HUDEP-2 (cell line): ENCODE results near the gene OPCML.

Experiments
- DNase-seq, 76 experiments: peaks; one replicate each; lab custom pipeline; 2025; ENCODE audit not compliant: unreplicated experiment in 76 of 76; lab: John Stamatoyannopoulos, UW

OPCML gene

DNA sequence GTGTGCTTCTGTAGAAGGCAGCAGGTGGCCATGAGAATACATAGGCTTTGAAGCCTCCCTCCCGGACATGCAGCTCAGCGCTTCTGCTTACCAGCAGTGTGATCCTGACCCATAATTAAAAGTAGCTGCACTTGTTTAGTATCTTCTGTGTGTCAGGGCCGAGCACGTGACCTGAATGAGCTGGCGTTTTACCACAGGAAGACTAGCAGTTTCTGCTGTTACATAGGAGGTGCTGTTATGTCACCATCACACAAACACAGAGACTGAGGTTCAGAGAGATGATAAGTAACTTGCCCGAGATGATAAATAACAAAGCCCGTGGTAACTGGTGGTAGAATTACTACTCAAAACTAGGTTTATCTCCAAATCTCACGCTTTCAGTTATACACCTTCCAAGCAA is 329.5 kb downstream of the OPCML start:
- DNase-seq: no peak

DNA sequence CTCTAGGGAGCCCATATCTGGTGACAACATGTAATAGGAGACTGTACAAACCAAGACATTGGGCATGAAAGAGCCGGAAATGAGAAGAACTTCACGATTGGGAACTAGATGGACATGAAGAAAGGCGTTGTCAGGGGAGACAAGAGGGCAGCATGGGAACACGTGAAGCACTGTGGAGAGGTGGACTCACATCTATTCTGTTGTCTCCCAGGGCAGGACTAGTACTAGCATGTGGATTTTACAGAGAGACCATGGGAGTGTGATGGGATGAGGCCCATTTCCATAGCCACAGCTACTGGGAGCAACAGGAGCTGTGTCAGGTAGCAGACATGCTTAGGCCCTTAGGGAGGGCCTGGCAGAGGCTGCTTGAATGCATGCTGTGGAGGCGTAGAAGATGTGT is 333.9 kb downstream of the OPCML start:
- DNase-seq: no peak

DNA sequence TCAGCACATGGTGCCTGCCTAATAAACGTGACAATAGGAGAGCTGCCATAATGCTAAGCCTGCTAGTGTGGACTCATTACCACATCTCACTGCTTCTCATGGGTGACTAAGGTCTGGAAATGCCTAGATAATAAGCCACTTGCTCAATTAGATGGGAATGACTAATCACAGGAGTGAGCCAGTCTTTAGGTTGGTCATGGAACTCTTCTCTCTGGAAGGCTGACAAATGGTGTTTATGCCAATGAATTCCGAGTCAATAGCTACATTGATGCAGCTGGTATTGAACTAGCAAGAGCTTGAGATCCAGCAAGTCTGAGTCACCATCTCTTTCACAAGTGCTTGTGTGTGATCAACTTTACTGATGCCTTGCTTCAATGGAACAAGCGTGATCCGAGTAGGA is 334.9 kb downstream of the OPCML start:
- DNase-seq: no peak

DNA sequence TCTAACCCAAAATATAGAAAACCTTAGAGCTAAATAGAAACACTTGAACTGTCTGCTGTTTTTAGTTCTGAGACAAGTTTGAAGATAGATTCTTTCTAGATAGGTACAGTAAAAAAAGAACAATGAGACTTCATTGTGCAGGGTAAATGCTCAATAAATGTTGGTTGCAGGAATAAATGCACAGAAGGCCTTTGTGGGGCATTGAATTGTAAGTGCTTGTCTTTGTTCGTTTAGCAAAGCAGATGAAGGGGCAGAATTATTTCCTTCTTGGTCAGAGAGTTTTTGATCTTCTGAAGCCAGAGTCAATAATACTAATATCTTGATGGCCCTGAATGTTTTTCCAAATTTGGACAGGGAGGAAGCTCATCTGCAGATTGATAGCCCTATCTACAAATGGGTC is 340.4 kb downstream of the OPCML start:
- no peak for DNase-seq

DNA sequence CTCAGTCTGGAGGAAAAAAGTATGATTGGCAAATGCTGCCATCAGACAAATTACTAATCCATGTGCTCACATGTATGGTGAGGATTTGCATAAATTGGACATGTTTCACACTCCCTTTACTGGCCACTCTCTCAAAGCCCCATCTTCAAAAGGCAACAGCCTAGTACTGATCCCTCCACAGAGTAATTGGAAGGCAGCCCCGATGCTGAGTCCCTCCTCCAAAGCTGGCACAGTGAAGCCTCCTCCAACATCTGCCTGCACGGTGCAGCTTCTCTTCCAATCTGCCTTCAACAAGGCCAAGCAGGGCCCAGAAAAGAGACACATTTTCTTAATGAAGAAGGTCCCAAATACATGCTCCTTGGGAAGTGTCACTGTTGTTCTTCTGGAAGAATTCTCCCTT is 350.6 kb downstream of the OPCML start:
- no peak for DNase-seq

DNA sequence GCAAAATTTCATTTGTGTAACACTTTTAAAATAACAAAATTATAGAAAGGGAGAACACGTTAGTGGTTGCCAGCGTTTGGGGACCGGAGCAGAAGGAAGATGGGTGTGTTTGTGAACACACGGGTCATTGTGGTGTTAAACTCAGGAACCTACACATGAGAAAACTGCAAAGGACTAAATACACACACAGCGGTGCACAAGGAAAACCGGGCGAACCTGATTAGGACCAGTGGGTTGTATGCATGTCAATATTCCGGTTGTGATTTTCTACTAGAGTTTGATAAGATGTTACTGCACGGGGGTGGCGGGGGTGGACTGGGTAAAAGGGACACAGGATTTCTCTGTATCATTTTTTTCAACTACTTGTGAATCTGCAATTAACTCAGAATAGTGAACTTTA is 351.2 kb downstream of the OPCML start:
- no peak for DNase-seq

DNA sequence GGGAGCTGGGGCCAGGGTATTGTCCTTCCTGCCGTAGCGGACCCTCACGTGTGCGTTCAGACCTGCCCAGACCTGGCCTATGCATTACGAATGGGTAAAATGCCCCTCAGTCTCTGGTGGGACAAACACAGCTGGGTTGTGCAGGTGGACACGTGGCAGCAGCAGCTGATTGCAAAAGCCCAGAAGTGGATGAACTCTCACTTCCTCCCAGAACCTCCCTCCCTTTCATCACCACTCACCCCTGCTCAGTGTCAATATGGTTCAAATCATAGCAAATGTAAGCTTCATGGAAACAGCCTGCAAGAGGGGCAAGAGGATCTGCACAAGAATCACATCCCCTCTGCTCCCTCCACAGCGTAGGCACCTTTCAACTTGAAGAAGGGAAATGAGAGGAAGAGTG is 352.1 kb downstream of the OPCML start:
- DNase-seq: no peak

DNA sequence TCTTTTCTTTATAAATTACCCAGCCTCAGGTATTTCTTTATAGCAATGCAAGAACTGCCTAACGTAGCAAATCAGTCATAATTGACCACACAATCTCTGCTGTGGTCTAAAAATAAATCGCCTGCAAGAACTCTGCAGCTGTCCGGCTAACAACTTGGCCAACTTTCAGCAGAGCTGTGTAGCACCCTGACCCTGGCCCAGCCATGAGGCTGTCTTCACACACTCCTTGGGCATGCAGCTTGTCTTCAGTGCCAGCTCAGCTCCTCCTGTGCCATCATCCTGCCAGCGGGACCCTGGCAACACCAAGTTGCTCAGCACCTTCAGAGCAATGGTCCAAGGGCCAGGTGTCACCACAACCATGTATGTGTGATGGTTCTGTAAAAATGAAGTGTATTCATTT is 355.6 kb downstream of the OPCML start:
- DNase-seq: no peak

DNA sequence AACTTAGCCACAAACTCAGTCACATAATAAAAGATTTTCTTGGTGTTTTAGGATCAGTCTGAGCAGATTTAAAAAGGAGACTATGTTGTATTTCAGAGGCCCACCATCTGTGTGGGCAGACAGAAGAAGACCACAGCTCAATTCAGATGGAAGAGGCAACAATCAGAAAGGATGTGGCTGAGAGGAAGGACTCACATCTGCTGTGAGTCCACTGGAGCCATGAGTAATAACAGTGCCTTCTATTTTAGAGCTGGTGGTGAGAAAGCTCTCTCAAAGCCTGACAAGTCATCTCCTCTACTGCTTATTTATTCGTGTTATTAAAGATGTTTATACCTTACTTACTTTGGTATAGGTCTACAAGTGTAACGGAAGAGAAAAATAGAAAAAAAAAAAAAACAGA is 357.2 kb downstream of the OPCML start:
- DNase-seq: no peak

DNA sequence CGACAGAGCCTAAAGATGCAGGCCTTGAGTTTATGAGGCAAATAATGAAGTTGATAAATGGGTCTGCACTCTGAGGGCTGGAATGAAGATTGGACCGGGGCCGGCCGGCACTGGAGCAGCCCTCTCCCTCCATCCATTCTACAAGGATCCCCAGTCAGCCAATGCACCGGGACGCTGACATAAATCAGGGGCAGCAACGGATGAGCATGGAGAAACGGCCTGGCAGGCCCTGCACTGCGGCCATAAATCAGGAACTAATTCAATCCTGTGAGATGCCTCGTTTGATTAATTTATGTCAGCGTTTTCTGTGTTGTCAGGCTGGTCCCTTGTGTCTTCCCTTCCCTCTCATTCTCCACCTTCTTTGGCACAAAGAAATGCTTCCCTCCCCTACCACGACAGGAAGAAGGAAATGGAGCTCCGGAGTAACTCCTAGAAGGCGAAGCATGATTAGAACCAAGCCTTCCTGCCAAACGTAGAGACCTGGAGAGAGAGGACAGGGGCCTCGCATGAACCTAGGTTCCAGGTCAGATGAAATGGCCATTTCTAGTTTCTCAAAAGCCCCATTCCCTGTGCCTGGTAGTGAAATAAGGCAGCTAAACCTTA is 358.4 kb downstream of the OPCML start:
- DNase-seq: no peak

DNA sequence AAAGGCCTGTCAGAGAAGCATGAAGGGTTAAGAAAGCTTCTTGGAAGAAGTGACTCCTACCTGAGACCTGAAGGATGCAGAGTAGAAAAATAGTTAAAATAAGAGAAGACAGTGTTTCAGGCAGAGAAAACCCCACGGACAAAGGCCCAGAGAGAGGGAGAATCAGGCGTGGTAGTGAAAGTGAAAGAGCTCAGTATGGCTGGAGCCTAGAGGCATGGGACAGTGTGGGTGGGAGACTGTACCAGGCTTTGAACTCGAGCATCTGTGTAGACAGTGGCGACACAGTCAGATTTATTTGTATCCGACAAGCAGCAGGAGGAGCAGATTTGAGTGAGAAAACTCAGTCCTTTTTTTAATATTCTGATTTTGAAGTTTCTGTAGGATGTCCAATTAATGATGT is 360.0 kb downstream of the OPCML start:
- DNase-seq: no peak

DNA sequence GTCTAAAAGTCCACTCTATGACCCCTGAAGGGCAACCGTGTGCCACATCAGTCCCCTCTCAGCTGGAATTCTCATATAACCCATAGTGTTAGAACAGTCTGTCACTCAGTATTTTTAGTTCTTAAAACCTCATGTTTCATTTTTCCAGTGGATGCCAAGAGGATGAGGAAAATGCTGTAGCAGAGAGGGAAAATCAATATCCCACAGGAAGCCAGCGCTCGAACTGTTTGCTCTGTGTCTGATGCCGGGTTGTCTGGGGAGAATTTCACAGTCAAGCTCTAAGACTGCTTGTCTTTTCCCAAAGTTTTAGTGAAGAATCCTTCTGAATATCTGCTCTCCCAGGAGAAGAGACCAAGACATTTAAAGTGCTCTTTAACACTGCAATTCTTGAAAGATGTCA is 360.9 kb downstream of the OPCML start:
- DNase-seq: no peak

DNA sequence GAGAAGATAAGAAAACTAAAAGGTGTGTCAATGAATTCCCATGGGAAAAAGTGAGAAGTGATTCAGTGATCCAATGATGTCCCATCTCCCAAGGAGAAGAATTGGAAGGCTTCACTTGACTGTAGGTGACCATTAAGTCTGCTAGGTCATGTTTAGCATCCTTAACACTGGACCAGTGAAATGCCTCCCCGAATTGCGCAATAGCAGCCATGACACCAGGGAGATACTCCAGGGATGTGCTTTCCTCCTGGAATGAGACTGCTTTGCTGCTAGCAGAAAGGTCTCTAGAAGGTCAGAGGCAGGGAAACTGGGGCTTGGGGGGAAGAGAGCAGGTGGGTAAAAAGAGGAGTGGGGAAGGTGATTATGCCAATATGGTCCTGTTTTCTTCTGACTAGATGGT is 364.3 kb downstream of the OPCML start:
- DNase-seq: no peak

DNA sequence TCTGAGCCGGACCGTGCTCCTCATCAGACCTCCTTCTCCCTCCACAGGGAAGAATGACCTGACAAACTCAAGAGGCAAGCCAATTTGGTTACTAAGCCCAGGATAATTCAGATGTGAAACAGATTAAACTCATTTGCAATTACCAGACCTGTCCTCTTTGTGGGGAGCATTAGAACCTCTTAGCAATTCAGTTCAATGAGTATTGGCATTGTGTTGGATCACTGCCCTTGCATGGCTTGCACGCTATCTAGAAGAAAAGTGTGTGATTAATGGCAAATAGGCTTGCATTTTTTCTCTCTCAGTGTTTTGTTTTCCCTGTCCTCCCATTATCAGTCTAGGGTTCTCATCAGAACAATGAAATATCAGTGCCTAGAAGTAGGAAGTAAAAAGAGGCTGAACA is 365.6 kb downstream of the OPCML start:
- no peak for DNase-seq

DNA sequence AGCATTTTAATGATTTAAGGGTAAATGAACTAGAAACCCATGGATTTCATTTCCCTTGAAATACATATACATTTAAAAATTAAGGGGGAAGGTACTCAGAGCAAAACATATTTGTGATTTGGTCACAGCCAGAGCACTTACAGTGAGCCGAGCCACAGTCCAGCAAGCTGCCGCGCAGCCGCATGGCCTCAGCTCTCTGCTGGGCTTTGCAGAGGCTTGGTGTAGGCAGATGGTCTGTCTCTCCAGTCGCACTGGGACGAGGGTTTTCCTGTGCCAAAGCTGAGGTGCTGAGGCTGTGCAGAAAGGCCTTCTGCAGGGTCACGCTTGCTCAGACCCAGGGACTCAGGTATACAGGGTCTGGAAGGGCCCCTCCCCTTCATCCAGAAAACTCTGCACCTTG is 367.3 kb downstream of the OPCML start:
- DNase-seq: no peak

DNA sequence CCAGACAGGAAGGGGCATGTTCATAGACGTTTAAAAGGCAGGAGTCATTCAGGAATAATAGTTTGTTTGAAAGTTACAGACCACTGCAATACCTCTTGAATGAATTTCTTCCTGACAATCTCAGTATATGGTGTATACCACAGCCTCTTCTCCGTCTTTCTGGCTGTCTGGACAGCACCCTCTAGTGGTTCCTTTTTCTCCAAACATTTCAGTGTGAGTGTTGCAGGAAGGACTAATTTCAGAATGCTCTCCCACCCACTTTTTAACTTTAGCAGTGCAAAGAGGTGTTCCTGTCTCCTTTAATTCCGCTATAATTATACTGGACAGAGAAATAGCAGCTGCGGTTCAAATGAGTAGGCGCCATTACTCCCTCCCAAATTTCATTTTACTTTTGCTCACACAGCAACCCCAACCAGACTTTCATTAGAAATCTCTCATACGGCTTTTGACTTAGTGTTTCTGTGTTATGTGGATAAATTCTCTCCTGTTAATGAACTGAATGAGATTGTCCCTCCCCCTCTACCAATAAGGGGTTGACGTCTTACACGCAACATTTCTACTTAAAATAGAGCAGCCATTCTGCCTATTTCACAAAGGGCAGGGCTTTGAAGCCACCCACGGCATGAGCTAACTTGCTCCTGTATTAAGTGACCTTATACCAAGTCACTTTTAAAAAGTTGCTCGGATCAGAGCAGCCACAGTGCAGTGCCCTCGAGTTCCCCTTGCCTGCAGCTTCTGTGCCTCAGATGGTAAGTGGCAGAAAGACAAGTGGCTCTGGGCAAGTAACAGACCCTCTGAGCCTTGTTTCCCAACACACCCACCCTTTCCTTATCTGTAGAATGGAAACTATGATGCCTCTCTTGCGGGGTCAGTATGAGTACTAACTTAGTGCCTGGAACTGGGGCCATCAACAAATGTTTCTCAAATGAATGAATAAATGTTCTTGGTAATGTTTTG is 368.6 kb downstream of the OPCML start:
- DNase-seq: peak in 31 of 76 experiments; percentile 2 to 67 (median 29)

DNA sequence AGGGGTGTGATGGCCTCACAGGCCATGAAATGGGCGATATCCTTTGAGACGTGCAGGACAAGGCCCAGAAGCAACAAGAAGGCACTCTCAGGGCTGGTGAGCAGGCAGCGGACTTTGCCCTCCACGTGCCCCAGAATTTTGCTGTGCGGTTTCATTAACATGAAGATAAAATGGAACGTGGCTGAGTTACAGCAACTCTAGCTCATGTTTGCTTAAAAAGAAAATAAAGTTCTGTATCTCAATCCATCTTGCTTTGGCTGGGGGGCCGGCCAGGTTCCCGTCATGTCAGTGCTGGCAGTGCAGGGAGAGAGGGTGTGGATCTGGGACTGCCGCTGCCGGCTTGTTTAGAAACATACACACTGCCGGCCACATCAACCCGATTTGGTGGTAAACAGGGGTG is 370.1 kb downstream of the OPCML start:
- no peak for DNase-seq

DNA sequence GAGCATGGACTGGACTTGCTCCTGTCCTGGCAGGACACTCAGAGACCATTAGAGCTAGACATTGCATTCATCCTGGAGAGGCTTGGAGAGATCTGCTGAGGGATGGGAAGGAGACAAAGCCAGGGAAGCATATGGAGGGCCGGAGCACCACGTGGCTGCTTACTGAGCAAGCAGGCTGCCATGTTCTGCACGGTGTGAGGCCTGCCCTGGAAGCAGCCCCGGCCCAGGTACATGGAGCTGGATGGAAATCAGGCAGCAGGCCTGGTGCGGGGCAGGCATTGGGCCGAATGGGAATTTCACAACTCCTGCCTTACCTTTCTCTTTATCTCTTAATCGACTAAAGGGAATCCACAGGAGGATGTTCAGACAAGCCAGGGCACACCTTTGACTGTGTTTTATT is 371.5 kb downstream of the OPCML start:
- no peak for DNase-seq

DNA sequence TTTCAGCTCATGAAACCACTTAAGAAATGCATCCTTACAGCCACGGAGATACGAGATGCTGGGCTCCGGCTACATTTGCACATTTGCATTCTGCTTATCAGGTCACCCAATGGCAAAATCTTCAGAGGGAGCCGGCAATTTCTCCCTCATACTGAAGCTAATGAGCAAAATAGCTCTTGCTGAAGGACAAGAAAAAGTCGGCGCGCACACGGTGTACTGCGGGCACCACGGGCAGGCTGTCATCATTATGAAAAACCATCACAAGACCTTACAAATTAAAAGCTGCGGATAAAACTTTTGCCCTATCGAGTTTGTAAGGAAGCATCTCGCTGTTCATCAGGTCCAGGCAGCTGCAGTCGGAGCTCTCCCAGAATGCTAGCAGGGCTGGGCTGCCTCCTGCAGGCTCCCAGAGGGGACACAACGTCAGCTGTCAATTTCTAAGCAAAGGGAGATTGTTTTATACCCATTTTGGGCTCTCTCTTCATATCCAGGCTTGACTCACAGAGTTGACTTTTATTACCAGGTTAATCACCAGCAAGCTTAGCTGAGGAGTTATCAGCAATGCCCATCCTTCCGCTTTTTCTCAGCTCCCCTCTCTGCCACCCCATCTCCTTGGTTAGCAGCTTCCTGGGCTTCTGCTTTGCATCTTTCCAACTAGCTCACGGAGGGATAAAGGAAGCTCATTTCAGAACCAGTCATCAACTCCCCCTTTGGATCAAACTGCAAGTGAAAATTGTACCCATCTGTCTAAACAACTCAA is 375.1 kb downstream of the OPCML start:
- DNase-seq: peak in 1 of 76 experiments; percentile 5

DNA sequence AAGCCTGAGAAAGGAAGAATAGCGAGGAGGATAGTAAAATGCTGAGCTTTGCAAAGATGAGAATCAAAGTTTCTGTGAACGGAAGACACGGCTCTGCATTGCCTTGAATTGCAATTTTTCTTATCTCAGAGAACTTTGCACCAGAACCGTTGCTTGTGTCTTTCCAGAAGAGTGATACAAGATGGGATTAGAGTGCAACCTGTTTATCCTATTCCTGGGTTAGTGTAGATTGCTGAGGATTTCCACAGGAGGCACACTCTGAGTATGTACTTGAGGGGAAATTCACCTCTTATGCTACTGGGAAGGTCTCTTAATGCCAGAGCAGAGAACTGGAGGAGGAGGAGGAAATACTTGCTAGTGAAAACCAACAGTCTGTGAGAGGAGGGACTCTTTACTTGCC is 377.5 kb downstream of the OPCML start:
- DNase-seq: no peak

DNA sequence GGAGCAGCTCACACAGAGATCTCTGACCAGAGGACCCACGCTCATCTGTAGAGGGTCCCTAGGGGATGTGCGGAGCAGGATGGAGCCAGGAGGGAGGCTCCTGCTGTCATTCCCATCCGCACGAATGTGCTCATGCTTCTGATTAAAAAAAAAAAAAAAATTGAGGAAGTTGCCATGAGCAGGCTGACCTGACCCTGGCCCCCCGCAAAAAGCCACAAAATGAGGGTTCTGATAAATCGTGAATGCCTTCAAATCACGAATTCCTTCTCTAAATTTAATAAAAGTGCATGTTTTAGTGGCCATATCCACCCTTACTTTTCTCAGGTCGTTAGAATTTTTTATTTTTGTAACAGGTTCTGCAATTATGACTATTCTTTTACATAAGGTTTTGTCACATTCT is 378.2 kb downstream of the OPCML start:
- no peak for DNase-seq

DNA sequence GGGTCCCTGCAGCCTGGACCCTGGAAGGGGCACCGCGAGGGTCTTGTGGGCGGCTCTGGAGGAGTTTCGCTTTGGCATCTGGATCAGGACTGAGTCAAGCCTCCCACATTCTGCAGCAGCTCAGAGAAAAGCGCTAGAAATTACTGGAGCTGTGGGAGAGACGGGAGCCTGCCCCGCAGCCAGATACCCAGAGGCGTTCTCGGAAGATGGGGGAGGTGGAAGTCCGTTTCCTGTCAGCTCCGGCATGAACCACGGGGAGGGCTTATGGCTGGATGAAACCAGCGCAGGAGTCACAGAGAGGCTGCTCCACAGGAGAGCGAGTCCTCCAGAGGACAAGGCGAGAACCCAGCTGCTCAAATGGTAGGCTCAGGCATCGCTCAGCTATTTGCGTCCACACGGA is 379.3 kb downstream of the OPCML start:
- DNase-seq: no peak
